Caco-2 (cell line): ENCODE data around the gene RFTN1. TPM values are rescaled to one million over a fixed set of nuclear protein-coding genes. Genes with fewer than 3 reads are reported as not detected.

ENCODE experiments used
- BruUV-seq: library from RNA; stranded (reverse); fragments of 400-500 nt; replicated peaks from 2 replicates; lab custom pipeline; 2021; lab: Mats Ljungman, UMichigan
- CTCF ChIA-PET: fragments of 300-600 bp; sonication (Branson Sonifier 250); formaldehyde crosslinking; loops from one replicate; lab custom pipeline; 2022; ENCODE audit warnings: antibody characterized with exemption; lab: Charles Lee
- POLR2A ChIA-PET: fragments of 300-600 bp; sonication (Branson Sonifier 250); formaldehyde crosslinking; loops from one replicate; lab custom pipeline; 2022; ENCODE audit warnings: antibody characterized with exemption; lab: Charles Lee
- DNase-seq, 2 experiments: peaks; one replicate each; pipeline versions ENCODE4 v3.0.0 to v3.0.0-alpha.2; 2020 to 2022
- H3K27me3 ChIP-seq: replicated peaks from 2 replicates; pipeline ENCODE4 v1.6.0; 2011; ENCODE audit warnings: low read length; ENCODE audit not compliant: control insufficient read depth, insufficient read depth
- H3K36me3 ChIP-seq: 2 replicates; pipeline ENCODE4 v1.5.1; 2011; ENCODE audit warnings: low read length; ENCODE audit not compliant: control insufficient read depth, insufficient read depth
- H3K4me1 ChIP-seq: fragments of 250-450 bp; sonication (Bioruptor Pico); 2 replicates; pipeline ENCODE4 v1.5.1; 2020; ENCODE audit warnings: mild to moderate bottlenecking
- H3K4me3 ChIP-seq: 2 replicates; pipeline ENCODE4 v1.5.1; 2011; ENCODE audit warnings: low read depth, mild to moderate bottlenecking, control low read depth, low read length
- H3K9me3 ChIP-seq: fragments of 250-450 bp; sonication (Bioruptor Pico); 2 replicates; pipeline ENCODE4 v1.5.1; 2020; ENCODE audit warnings: mild to moderate bottlenecking, moderate library complexity
- H3K27ac Mint-ChIP-seq: one replicate; pipeline ENCODE4 v1.8.0; 2022; ENCODE audit warnings: mixed read lengths; ENCODE audit not compliant: unreplicated experiment
- H3K27me3 Mint-ChIP-seq: one replicate; pipeline ENCODE4 v1.8.0; 2022; ENCODE audit warnings: mixed read lengths; ENCODE audit not compliant: insufficient read depth, unreplicated experiment
- H3K36me3 Mint-ChIP-seq: one replicate; pipeline ENCODE4 v1.8.0; 2022; ENCODE audit warnings: mild to moderate bottlenecking, mixed read lengths; ENCODE audit not compliant: insufficient read depth, unreplicated experiment
- H3K4me1 Mint-ChIP-seq: one replicate; pipeline ENCODE4 v1.8.0; 2022; ENCODE audit warnings: low read depth, mixed read lengths; ENCODE audit not compliant: unreplicated experiment
- H3K4me3 Mint-ChIP-seq: one replicate; pipeline ENCODE4 v1.8.0; 2022; ENCODE audit warnings: mild to moderate bottlenecking, moderate library complexity, mixed read lengths; ENCODE audit not compliant: unreplicated experiment
- H3K9me3 Mint-ChIP-seq: one replicate; pipeline ENCODE4 v1.8.0; 2022; ENCODE audit warnings: mixed read lengths; ENCODE audit not compliant: unreplicated experiment
- intact Hi-C: fragments of 100-400 bp; cut with micrococcal nuclease; formaldehyde crosslinking; loops from one replicate; pipeline ENCODE4 v1.10.0; 2022; ENCODE audit not compliant: unreplicated experiment
- total RNA-seq: library from RNA; stranded (reverse); gene quantifications from 2 replicates; pipeline ENCODE4 v1.2.3, GENCODE V29; 2022
- TF ChIP-seq, protein P1 (sequence below), 2 experiments: fragments of 200-600 bp in 1 of 2; IDR thresholded peaks; 1 replicate in 1 of 2; 2 replicates in 1 of 2; pipeline versions ENCODE4 v1.5.1 to v1.8.0; 2011 to 2022; ENCODE audit warnings: antibody characterized with exemption in 1 of 2, control low read depth in 1 of 2, inconsistent platforms in 1 of 2, low read depth in 1 of 2, low read length in 1 of 2, mild to moderate bottlenecking in 1 of 2, moderate library complexity in 1 of 2; ENCODE audit not compliant: insufficient read depth in 1 of 2, severe bottlenecking in 1 of 2, unreplicated experiment in 1 of 2

RFTN1 gene
- total RNA-seq, 1 experiment from 2014 or later, result 10.2 TPM

- ChIA-PET POLR2A (no interaction called here), CTCF (no interaction called here)
- H3K36me3 ChIP-seq, result no peaks in the 10 kb centered on the region
- TF ChIP-seq, protein P1, sequence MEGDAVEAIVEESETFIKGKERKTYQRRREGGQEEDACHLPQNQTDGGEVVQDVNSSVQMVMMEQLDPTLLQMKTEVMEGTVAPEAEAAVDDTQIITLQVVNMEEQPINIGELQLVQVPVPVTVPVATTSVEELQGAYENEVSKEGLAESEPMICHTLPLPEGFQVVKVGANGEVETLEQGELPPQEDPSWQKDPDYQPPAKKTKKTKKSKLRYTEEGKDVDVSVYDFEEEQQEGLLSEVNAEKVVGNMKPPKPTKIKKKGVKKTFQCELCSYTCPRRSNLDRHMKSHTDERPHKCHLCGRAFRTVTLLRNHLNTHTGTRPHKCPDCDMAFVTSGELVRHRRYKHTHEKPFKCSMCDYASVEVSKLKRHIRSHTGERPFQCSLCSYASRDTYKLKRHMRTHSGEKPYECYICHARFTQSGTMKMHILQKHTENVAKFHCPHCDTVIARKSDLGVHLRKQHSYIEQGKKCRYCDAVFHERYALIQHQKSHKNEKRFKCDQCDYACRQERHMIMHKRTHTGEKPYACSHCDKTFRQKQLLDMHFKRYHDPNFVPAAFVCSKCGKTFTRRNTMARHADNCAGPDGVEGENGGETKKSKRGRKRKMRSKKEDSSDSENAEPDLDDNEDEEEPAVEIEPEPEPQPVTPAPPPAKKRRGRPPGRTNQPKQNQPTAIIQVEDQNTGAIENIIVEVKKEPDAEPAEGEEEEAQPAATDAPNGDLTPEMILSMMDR (IDR thresholded peaks at IDR 0.05; ENCODE audit: insufficient read depth in 1 of 2, low read depth in 1 of 2, low read length in 1 of 2, severe bottlenecking in 1 of 2, unreplicated experiment in 1 of 2), result no peak
- H3K4me1 ChIP-seq, result peaks cover 7% of the 10 kb centered on the region; the same call in 1 of the 2 replicates
- BruUV-seq, result no TSS peak
- no peak overlapping the region for H3K4me3 Mint-ChIP-seq
- no peaks in the 10 kb centered on the region for H3K27me3 ChIP-seq
- H3K4me3 ChIP-seq, result no peak overlapping the region
- peaks cover 2% of the 10 kb centered on the region for H3K27me3 Mint-ChIP-seq
- H3K4me1 Mint-ChIP-seq, result peaks cover 8% of the 10 kb centered on the region
- intact Hi-C loops, result no loop called here
- H3K36me3 Mint-ChIP-seq, result no peaks in the 10 kb centered on the region
- no peaks in the 10 kb centered on the region for H3K9me3 ChIP-seq
- H3K27ac Mint-ChIP-seq, result no peak overlapping the region
- DNase-seq, result no peak
- peaks cover 11% of the 10 kb centered on the region for H3K9me3 Mint-ChIP-seq
Measured at GRCh38 chr3:16547561-16548357, 34.3 kb upstream of the RFTN1 start.

GRCh38 chr3:16546186-16547010, 32.9 kb upstream of the RFTN1 start:
- Mint-ChIP-seq H3K36me3 (no peaks in the 10 kb centered on the region), H3K9me3 (peaks cover 6% of the 10 kb centered on the region), H3K4me1 (peaks cover 5% of the 10 kb centered on the region), H3K4me3 (no peak overlapping the region), H3K27ac (no peak overlapping the region), H3K27me3 (peaks cover 7% of the 10 kb centered on the region)
- peaks cover 7% of the 10 kb centered on the region; the same call in 1 of the 2 replicates for H3K4me1 ChIP-seq
- no TSS peak for BruUV-seq
- no peaks in the 10 kb centered on the region for H3K9me3 ChIP-seq
- intact Hi-C loops, result no loop called here
- no peak for DNase-seq
- H3K27me3 ChIP-seq, result no peaks in the 10 kb centered on the region
- no peak overlapping the region for H3K4me3 ChIP-seq
- H3K36me3 ChIP-seq, result no peaks in the 10 kb centered on the region
- ChIA-PET POLR2A (no interaction called here), CTCF (no interaction called here)
- TF ChIP-seq, protein P1 (IDR thresholded peaks at IDR 0.05; ENCODE audit: insufficient read depth in 1 of 2, low read depth in 1 of 2, low read length in 1 of 2, severe bottlenecking in 1 of 2, unreplicated experiment in 1 of 2), result no peak

GRCh38 chr3:16545413-16546185, 32.1 kb upstream of the RFTN1 start:
- Mint-ChIP-seq H3K36me3 (no peaks in the 10 kb centered on the region), H3K9me3 (no peaks in the 10 kb centered on the region), H3K4me1 (no peaks in the 10 kb centered on the region), H3K4me3 (no peak overlapping the region), H3K27me3 (peaks cover 10% of the 10 kb centered on the region), H3K27ac (no peak overlapping the region)
- CTCF ChIA-PET, result no interaction called here
- TF ChIP-seq, protein P1 (IDR thresholded peaks at IDR 0.05; ENCODE audit: insufficient read depth in 1 of 2, low read depth in 1 of 2, low read length in 1 of 2, severe bottlenecking in 1 of 2, unreplicated experiment in 1 of 2), result no peak
- DNase-seq, result no peak
- H3K36me3 ChIP-seq, result no peaks in the 10 kb centered on the region
- no TSS peak for BruUV-seq
- H3K4me3 ChIP-seq, result no peak overlapping the region
- H3K27me3 ChIP-seq, result no peaks in the 10 kb centered on the region
- H3K9me3 ChIP-seq, result no peaks in the 10 kb centered on the region
- POLR2A ChIA-PET, result no interaction called here
- intact Hi-C loops, result no loop called here
- peaks cover 3% of the 10 kb centered on the region; the same call in 1 of the 2 replicates for H3K4me1 ChIP-seq
